ENCODE measurements around the gene COL4A2. TPM values are rescaled to one million over a fixed set of nuclear protein-coding genes. Genes with fewer than 3 reads are reported as not detected.

The COL4A2 gene
- total RNA-seq, 1 donor from 2014 or later: 7.6 TPM

GRCh38 chr13:110286833-110287819 is 20.0 kb upstream of the COL4A2 start:
- no peaks in the 10 kb centered on the region for H3K36me3 ChIP-seq (ENCODE audit: control insufficient read depth, insufficient read depth, low read length)
- no peak for FAIRE-seq

GRCh38 chr13:110289174-110289573 is 17.9 kb upstream of the COL4A2 start:
- FAIRE-seq (no peak), DNase-seq (ENCODE audit: low read depth) (no peak)
- TF ChIP-seq CTCF (IDR thresholded peaks at IDR 0.05; ENCODE audit: insufficient read depth, low read length, severe bottlenecking): no peak
- Histone ChIP-seq H3K36me3 (ENCODE audit: control insufficient read depth, insufficient read depth, low read length) (no peaks in the 10 kb centered on the region), H3K27me3 (ENCODE audit: control insufficient read depth, insufficient read depth, low read length) (no peaks in the 10 kb centered on the region), H3K4me3 (ENCODE audit: low read depth, low read length) (no peak overlapping the region)

More at GRCh38 chr13:110286833-110287819, 20.0 kb upstream of the COL4A2 start:
- H3K27me3 ChIP-seq (ENCODE audit: control insufficient read depth, insufficient read depth, low read length): no peaks in the 10 kb centered on the region
- no peak for TF ChIP-seq CTCF (IDR thresholded peaks at IDR 0.05; ENCODE audit: insufficient read depth, low read length, severe bottlenecking)
- no peak overlapping the region for H3K4me3 ChIP-seq (ENCODE audit: low read depth, low read length)
- no peak for DNase-seq (ENCODE audit: low read depth)

- no peak for DNase-seq (ENCODE audit: low read depth)
These were observed 17.4 kb upstream of the COL4A2 start for GRCh38 chr13:110289661-110290060.

GRCh38 chr13:110290153-110290552 is 16.9 kb upstream of the COL4A2 start:
- H3K36me3 ChIP-seq (ENCODE audit: control insufficient read depth, insufficient read depth, low read length): no peaks in the 10 kb centered on the region
- H3K4me3 ChIP-seq (ENCODE audit: low read depth, low read length): no peak overlapping the region
- no peak for TF ChIP-seq CTCF (IDR thresholded peaks at IDR 0.05; ENCODE audit: insufficient read depth, low read length, severe bottlenecking)
- DNase-seq (ENCODE audit: low read depth) (no peak), FAIRE-seq (no peak)
- H3K27me3 ChIP-seq (ENCODE audit: control insufficient read depth, insufficient read depth, low read length): no peaks in the 10 kb centered on the region

More at GRCh38 chr13:110289661-110290060, 17.4 kb upstream of the COL4A2 start:
- Histone ChIP-seq H3K4me3 (ENCODE audit: low read depth, low read length) (no peak overlapping the region), H3K36me3 (ENCODE audit: control insufficient read depth, insufficient read depth, low read length) (no peaks in the 10 kb centered on the region), H3K27me3 (ENCODE audit: control insufficient read depth, insufficient read depth, low read length) (no peaks in the 10 kb centered on the region)
- peak; percentile 43 for FAIRE-seq
- no peak for TF ChIP-seq CTCF (IDR thresholded peaks at IDR 0.05; ENCODE audit: insufficient read depth, low read length, severe bottlenecking)

GRCh38 chr13:110290826-110291225 is 16.3 kb upstream of the COL4A2 start:
- Histone ChIP-seq H3K4me3 (ENCODE audit: low read depth, low read length) (no peak overlapping the region), H3K36me3 (ENCODE audit: control insufficient read depth, insufficient read depth, low read length) (no peaks in the 10 kb centered on the region), H3K27me3 (ENCODE audit: control insufficient read depth, insufficient read depth, low read length) (no peaks in the 10 kb centered on the region)
- no peak for DNase-seq (ENCODE audit: low read depth)
- no peak for TF ChIP-seq CTCF (IDR thresholded peaks at IDR 0.05; ENCODE audit: insufficient read depth, low read length, severe bottlenecking)
- peak; percentile 62 for FAIRE-seq
